HepG2 (cell line): ENCODE data around the gene ZFP69. TPM values are rescaled to one million over a fixed set of nuclear protein-coding genes. Genes with fewer than 3 reads are reported as not detected.
A peak's percentile ranks its signal among the peaks of the same experiment; 100 is the strongest.

ENCODE experiments used
- CENPT ChIP-seq: sonication (generic); formaldehyde crosslinking; IDR thresholded peaks from 2 replicates; pipeline ENCODE4 v1.8.0; 2022; ENCODE audit warnings: low read depth, mild to moderate bottlenecking, moderate library complexity, missing genetic modification reagents
- EEA1 ChIP-seq: sonication (generic); formaldehyde crosslinking; IDR thresholded peaks from 2 replicates; pipeline ENCODE4 v1.5.1; 2020; ENCODE audit warnings: mild to moderate bottlenecking, missing genetic modification reagents, borderline replicate concordance
- ETV6 ChIP-seq: sonication (generic); formaldehyde crosslinking; conservative IDR thresholded peaks from 2 replicates; pipeline ENCODE4 v1.4.0; 2020; ENCODE audit warnings: missing genetic modification reagents
- FOXO1 ChIP-seq: sonication (generic); formaldehyde crosslinking; IDR thresholded peaks from 2 replicates; pipeline ENCODE4 v1.4.0; 2020; ENCODE audit warnings: missing genetic modification reagents
- RELA ChIP-seq: sonication (generic); formaldehyde crosslinking; IDR thresholded peaks from 2 replicates; pipeline ENCODE4 v1.4.0; 2020; ENCODE audit warnings: missing genetic modification reagents
- SP140L ChIP-seq: sonication (generic); formaldehyde crosslinking; IDR thresholded peaks from 2 replicates; pipeline ENCODE4 v1.4.0; 2020; ENCODE audit warnings: missing genetic modification reagents, borderline replicate concordance
- WIZ ChIP-seq: sonication (generic); formaldehyde crosslinking; IDR thresholded peaks from 2 replicates; pipeline ENCODE4 v1.5.1; 2020; ENCODE audit warnings: mild to moderate bottlenecking, missing genetic modification reagents
- ZNF251 ChIP-seq: sonication (generic); formaldehyde crosslinking; IDR thresholded peaks from 2 replicates; pipeline ENCODE4 v1.9.0; 2021; ENCODE audit warnings: mild to moderate bottlenecking, missing genetic modification reagents
- ZNF30 ChIP-seq: sonication (generic); formaldehyde crosslinking; IDR thresholded peaks from 2 replicates; pipeline ENCODE4 v1.5.0; 2020; ENCODE audit warnings: mild to moderate bottlenecking, missing genetic modification reagents
- ZNF317 ChIP-seq: sonication (generic); formaldehyde crosslinking; IDR thresholded peaks from 2 replicates; pipeline ENCODE4 v1.5.0; 2020; ENCODE audit warnings: mild to moderate bottlenecking, missing genetic modification reagents
- ZNF883 ChIP-seq: sonication (generic); formaldehyde crosslinking; IDR thresholded peaks from 2 replicates; pipeline ENCODE4 v1.5.1; 2020; ENCODE audit warnings: mild to moderate bottlenecking, missing genetic modification reagents; ENCODE audit errors: not compliant biosample characterization
- polyA plus RNA-seq, 8 experiments: library from polyadenylated mRNA; depleted of rRNA in 3 of 8; stranded (reverse) in 7 of 8; unstranded in 1 of 8; fragments of >200 nt; fragmentation: Illumina TruSeq in 4 of 8; extraction: Trizol in 4 of 8; gene quantifications; 2 replicates each; pipeline versions ENCODE4 v1.2.1 to v1.2.3, GENCODE V29; 2011 to 2016; ENCODE audit warnings: low read depth in 4 of 8, missing spikeins in 1 of 8, mixed read lengths in 1 of 8; ENCODE audit not compliant: insufficient read depth in 1 of 8
- total RNA-seq, 5 experiments: library from RNA; depleted of rRNA; stranded (reverse); fragments of >200 nt; fragmentation: Illumina TruSeq; extraction: Trizol; gene quantifications; 2 replicates each; pipeline ENCODE4 v1.2.3, GENCODE V29; 2016; ENCODE audit warnings: low read depth in 1 of 5
- TF ChIP-seq, protein P1 (sequence below): IDR thresholded peaks from 2 replicates; pipeline ENCODE4 v1.6.1; 2016; ENCODE audit warnings: low read depth, missing genetic modification reagents, missing compliant biosample characterization
- TF ChIP-seq, protein P2 (sequence below): sonication (generic); formaldehyde crosslinking; IDR thresholded peaks from 2 replicates; pipeline ENCODE4 v1.5.0; 2020; ENCODE audit warnings: mild to moderate bottlenecking, low read depth, missing genetic modification reagents, borderline replicate concordance
- TF ChIP-seq, protein P3 (sequence below): sonication (generic); formaldehyde crosslinking; IDR thresholded peaks from 2 replicates; pipeline ENCODE4 v1.5.1; 2020; ENCODE audit warnings: mild to moderate bottlenecking, missing genetic modification reagents, borderline replicate concordance
- TF ChIP-seq, protein P4 (sequence below): IDR thresholded peaks from 2 replicates; pipeline ENCODE4 v1.6.1; 2016; ENCODE audit warnings: low read depth

The ZFP69 gene
- total and polyA plus RNA-seq, 2 of the 13 experiments (the other 11 are each of a cell fraction or from before 2014, with no cell fraction given) = 2.6 to 5.6 TPM

DNA sequence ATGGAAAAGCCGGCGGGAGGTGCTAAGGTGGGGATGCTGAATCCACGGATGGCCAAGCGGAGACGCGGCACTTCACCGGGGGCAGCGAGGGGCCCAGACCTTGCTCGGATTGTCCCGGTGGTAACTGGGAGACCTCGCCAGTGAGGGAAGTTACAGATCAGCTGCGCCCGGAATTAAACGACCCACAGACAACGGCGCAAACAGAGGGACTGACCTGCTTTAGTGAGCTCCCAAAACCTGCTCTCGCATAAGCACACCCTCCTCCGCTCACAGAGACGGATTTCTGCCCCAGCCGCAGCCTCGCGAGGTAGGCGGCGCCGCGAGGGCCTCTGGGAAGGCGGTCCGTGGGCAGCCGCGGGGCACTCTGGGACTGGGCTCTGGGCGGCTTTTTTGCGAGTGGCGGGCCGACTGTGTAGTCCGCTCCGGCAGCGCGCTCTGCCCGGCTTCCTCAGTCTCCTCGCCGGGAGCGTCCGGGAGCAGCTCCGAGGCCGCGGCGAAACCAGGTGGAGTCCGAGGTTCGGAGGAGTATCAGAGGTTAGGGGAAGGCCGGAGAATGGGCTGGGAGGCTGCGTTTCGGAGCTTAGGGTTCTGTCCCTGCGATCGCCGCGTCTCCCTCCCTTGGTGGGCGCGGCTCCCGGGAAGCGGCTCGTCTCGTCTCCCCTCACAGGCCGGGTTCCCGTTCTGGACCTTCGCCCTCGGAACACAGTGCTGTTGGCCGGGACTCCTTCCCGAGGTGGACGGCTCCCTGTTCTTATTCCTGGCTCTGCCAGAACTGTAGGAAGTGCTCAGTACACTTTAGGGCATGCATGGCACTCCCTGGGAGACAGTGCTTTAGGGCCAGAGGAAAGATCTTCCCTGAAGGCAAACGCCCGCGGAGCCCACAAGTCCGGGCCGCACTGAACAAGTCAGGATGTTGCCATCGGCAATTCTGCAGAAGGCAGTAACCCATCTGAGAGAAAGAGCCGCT is 31.6 kb downstream of the ZFP69 start, which contains the start of gene EXO5 (continued):
- no peak for TF ChIP-seq ZNF251 (CRISPR knock-in tag)
- TF ChIP-seq ZNF883 = peak; percentile 92
- TF ChIP-seq ZNF30 (CRISPR knock-in tag) = peak; percentile 51; the same call in 1 of the 2 replicates
- TF ChIP-seq, protein P1, sequence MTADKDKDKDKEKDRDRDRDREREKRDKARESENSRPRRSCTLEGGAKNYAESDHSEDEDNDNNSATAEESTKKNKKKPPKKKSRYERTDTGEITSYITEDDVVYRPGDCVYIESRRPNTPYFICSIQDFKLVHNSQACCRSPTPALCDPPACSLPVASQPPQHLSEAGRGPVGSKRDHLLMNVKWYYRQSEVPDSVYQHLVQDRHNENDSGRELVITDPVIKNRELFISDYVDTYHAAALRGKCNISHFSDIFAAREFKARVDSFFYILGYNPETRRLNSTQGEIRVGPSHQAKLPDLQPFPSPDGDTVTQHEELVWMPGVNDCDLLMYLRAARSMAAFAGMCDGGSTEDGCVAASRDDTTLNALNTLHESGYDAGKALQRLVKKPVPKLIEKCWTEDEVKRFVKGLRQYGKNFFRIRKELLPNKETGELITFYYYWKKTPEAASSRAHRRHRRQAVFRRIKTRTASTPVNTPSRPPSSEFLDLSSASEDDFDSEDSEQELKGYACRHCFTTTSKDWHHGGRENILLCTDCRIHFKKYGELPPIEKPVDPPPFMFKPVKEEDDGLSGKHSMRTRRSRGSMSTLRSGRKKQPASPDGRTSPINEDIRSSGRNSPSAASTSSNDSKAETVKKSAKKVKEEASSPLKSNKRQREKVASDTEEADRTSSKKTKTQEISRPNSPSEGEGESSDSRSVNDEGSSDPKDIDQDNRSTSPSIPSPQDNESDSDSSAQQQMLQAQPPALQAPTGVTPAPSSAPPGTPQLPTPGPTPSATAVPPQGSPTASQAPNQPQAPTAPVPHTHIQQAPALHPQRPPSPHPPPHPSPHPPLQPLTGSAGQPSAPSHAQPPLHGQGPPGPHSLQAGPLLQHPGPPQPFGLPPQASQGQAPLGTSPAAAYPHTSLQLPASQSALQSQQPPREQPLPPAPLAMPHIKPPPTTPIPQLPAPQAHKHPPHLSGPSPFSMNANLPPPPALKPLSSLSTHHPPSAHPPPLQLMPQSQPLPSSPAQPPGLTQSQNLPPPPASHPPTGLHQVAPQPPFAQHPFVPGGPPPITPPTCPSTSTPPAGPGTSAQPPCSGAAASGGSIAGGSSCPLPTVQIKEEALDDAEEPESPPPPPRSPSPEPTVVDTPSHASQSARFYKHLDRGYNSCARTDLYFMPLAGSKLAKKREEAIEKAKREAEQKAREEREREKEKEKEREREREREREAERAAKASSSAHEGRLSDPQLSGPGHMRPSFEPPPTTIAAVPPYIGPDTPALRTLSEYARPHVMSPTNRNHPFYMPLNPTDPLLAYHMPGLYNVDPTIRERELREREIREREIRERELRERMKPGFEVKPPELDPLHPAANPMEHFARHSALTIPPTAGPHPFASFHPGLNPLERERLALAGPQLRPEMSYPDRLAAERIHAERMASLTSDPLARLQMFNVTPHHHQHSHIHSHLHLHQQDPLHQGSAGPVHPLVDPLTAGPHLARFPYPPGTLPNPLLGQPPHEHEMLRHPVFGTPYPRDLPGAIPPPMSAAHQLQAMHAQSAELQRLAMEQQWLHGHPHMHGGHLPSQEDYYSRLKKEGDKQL (CRISPR knock-in tag) = no peak
- no peak for TF ChIP-seq ETV6 (CRISPR knock-in tag)
- TF ChIP-seq, protein P2, sequence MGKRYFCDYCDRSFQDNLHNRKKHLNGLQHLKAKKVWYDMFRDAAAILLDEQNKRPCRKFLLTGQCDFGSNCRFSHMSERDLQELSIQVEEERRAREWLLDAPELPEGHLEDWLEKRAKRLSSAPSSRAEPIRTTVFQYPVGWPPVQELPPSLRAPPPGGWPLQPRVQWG = no peak
- TF ChIP-seq ZNF317 (CRISPR knock-in tag) = peak; percentile 76
- TF ChIP-seq FOXO1 (CRISPR knock-in tag) = no peak
- TF ChIP-seq, protein P3, sequence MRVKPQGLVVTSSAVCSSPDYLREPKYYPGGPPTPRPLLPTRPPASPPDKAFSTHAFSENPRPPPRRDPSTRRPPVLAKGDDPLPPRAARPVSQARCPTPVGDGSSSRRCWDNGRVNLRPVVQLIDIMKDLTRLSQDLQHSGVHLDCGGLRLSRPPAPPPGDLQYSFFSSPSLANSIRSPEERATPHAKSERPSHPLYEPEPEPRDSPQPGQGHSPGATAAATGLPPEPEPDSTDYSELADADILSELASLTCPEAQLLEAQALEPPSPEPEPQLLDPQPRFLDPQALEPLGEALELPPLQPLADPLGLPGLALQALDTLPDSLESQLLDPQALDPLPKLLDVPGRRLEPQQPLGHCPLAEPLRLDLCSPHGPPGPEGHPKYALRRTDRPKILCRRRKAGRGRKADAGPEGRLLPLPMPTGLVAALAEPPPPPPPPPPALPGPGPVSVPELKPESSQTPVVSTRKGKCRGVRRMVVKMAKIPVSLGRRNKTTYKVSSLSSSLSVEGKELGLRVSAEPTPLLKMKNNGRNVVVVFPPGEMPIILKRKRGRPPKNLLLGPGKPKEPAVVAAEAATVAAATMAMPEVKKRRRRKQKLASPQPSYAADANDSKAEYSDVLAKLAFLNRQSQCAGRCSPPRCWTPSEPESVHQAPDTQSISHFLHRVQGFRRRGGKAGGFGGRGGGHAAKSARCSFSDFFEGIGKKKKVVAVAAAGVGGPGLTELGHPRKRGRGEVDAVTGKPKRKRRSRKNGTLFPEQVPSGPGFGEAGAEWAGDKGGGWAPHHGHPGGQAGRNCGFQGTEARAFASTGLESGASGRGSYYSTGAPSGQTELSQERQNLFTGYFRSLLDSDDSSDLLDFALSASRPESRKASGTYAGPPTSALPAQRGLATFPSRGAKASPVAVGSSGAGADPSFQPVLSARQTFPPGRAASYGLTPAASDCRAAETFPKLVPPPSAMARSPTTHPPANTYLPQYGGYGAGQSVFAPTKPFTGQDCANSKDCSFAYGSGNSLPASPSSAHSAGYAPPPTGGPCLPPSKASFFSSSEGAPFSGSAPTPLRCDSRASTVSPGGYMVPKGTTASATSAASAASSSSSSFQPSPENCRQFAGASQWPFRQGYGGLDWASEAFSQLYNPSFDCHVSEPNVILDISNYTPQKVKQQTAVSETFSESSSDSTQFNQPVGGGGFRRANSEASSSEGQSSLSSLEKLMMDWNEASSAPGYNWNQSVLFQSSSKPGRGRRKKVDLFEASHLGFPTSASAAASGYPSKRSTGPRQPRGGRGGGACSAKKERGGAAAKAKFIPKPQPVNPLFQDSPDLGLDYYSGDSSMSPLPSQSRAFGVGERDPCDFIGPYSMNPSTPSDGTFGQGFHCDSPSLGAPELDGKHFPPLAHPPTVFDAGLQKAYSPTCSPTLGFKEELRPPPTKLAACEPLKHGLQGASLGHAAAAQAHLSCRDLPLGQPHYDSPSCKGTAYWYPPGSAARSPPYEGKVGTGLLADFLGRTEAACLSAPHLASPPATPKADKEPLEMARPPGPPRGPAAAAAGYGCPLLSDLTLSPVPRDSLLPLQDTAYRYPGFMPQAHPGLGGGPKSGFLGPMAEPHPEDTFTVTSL (CRISPR knock-in tag) = peak; percentile 17; the same call in 1 of the 2 replicates
- TF ChIP-seq RELA (CRISPR knock-in tag) = no peak
- no peak for TF ChIP-seq SP140L (CRISPR knock-in tag)
- peak; percentile 40; the same call in 1 of the 2 replicates for TF ChIP-seq WIZ
- TF ChIP-seq EEA1 = no peak
- peak; percentile 50; the same call in 1 of the 2 replicates for TF ChIP-seq CENPT
- TF ChIP-seq, protein P4, sequence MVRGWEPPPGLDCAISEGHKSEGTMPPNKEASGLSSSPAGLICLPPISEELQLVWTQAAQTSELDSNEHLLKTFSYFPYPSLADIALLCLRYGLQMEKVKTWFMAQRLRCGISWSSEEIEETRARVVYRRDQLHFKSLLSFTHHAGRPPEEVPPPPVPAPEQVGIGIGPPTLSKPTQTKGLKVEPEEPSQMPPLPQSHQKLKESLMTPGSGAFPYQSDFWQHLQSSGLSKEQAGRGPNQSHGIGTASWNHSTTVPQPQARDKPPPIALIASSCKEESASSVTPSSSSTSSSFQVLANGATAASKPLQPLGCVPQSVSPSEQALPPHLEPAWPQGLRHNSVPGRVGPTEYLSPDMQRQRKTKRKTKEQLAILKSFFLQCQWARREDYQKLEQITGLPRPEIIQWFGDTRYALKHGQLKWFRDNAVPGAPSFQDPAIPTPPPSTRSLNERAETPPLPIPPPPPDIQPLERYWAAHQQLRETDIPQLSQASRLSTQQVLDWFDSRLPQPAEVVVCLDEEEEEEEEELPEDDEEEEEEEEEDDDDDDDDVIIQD = peak; percentile 83; the same call in 1 of the 2 replicates
